HG02884 (cell line): ENCODE data around the gene ANKRD24.
"Not testable (repeated sequence)": the region's sequence is repeated elsewhere in the genome, so short reads cannot be mapped to it uniquely, and the experiment has no call there.

ENCODE experiments used
- ATAC-seq: cut with Tn5 transposase; IDR thresholded peaks from one replicate; pipeline ENCODE4 v1.9.1; 2021; ENCODE audit warnings: mild to moderate bottlenecking, moderate library complexity; ENCODE audit not compliant: unreplicated experiment

The ANKRD24 gene

GRCh38 chr19:4197625-4198466 lies 15.4 kb downstream of the ANKRD24 start:
- ATAC-seq = no peak

DNA sequence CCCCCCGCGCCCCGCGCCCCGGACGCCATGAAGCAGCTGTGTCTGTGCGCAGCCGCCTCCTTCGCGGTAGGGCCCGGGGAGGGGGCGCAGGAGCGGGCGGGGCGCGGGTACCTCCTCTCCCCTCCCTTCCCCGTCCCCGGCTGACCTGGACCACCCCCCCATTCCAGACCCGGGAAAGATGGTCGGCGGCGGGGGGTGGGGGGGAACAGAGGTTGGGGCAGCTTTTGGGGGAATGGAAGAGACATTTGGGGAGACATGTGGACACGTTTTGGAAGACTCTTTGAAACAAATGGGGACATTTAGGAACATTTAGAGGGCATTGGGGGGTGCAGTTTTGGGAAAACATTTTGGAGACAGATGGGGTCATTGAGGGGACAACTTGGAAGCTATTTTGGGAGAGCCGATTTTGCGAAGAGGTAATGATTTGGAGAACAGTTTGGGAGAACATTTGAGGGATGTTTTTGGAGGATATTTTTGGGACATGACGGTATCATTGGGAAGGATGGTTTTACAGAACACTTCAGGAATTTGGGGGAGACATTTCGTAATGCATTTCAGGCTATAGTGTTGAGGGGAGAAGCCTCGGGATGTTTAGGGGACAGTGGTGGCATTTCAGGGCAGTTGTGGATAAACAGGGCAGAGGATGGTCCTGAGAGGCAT lies 16.1 kb downstream of the ANKRD24 start:
- no peak for ATAC-seq

GRCh38 chr19:4199699-4200293 lies 17.3 kb downstream of the ANKRD24 start:
- no peak for ATAC-seq

- no peak for ATAC-seq
Measured at GRCh38 chr19:4200940-4201542, 18.6 kb downstream of the ANKRD24 start.

GRCh38 chr19:4201798-4202197 lies 19.3 kb downstream of the ANKRD24 start:
- no peak for ATAC-seq

DNA sequence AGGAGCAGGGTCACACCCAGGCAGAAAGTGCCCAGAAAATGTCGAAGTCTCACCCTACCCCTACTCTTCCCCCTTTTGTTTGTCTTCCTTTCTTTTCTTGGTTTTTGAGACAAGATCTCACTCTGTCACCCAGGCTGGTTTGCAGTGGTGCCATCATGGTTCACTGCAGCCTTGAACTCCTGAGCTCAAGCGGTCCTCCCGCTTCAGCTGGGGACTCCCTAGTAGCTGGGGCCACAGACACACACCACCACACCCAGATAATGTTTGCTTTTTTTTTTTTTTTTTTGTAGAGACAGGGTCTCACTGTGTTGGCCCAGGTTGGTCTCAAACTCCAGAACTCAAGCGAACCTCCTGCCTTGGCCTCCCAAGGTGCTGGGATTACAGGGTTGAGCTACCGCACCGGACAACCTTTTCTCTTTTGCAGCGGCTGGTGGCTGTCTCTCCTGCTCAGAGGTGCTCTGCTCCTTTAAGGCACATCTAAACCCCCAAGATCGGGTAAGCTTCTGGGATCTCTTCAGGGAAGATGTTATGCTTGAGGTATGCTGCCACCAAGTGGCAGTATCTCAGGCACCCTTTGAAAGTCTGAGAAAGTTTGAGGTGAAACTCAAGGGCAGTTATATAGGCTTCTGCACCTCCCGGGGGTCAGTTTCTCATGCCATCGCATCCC lies 24.5 kb downstream of the ANKRD24 start:
- no peak for ATAC-seq

DNA sequence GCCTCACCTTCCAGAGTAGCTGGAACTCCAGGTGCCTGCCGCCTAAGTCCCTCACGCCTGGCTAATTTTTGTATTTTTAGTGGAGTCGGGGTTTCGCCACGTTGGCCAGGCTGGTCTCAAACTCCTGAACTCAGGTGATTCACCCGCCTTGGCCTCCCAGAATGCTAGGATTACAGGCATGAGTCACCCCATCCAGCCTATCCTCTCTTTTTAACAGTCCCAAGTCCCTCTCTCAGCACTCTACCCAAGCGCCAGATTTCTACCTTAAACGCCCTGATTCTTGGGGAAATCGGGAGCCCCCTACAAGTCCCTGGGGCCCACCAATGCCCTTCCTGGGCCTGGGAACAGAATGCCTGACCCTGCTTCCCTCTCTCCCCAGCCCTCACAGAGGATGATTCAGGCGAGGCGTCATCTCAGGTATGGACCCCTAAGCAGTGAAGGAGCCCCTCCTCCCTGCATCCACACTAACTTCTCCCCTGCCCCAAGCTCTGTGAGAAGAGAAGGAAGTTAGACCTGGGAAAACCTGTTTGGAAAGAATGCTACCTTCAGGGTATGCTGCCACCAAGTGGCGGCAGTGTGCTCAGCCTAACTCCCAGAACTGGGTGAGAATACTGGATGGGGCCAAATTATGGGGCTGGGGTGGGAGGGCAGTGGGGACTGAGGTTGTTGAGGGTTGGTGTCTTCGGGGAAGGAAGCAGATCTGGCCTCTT lies 26.1 kb downstream of the ANKRD24 start:
- no peak for ATAC-seq

GRCh38 chr19:4210166-4210731 lies 27.8 kb downstream of the ANKRD24 start:
- ATAC-seq = no peak

DNA sequence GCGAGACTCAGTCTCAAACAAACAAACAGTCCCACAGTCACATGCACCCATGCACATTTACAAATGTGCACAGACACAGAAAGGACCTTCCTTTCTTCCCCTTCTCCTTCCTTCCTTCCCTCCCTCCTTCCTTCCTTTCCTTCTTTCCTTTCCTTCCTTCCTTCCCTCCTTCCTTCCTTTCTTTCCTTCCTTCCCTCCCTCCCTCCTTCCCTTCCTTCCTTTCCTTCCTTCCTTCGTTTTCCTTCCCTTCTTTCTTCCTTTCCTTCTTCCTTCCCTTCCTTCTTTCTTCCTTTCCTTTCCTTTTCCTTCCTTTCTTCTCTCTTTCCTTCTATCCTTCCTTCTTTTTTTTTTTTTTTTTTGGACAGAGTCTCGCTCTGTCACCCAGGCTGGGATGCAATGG lies 30.6 kb downstream of the ANKRD24 start:
- ATAC-seq = no peak

DNA sequence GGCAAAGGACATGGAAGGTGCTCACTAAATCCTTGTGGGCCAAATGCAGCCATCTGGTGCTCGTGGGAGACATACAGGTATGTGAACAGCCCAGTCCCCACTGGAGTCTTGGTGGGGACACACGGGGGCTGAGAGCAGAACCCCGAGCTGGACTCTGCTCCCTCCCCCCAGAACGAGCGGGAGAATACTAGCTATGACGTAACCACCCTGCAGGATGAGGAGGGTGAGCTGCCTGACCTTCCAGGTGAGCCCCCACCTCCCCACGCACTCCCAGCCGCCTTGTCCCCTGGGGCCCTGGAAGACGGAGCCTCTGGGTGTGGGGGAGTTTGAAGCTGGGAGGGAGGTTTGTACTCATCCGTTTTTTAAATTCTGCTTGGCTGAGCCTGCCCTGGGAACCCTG lies 33.3 kb downstream of the ANKRD24 start:
- no peak for ATAC-seq

DNA sequence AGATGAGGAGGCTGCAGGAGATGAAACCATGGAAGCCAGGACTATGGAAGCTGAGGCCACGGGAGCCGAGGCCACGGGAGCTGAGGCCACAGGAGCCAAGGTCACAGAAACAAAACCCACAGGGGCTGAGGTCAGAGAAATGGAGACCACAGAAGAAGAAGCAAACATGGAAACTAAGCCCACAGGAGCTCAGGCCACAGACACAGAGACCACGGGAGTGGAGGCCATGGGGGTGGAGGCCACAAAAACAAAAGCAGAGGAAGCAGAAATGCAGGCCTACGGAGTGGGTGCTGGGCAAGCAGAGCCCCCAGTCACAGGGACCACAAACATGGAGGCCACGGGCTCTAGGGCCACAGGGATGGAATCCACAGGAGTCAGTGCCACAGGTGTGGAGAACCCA lies 34.4 kb downstream of the ANKRD24 start:
- no peak for ATAC-seq

GRCh38 chr19:4217429-4218264 lies 35.2 kb downstream of the ANKRD24 start:
- ATAC-seq = no peak

DNA sequence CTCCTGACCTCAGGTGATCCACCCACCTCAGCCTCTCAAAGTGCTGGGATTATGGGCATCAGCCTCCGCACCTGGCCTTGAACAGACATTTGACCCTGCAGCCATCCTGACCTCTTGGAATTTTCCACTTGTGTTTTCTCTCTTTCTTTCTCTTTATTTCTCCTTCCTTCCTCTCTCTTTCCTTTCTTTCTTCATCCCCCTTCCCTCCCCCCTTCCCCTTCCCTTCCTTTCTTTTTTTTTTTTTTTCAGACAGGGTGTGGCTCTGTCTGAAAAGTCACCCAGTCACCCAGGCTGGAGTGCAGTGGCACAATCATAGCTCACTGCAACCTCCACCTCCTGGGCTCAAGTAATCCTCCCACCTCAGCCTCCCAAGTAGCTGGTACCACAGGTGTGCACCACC lies 36.0 kb downstream of the ANKRD24 start:
- not testable (repeated sequence) for ATAC-seq

- no peak for ATAC-seq
Measured at GRCh38 chr19:4220188-4220587, 37.7 kb downstream of the ANKRD24 start.

GRCh38 chr19:4224470-4224869 lies 42.0 kb downstream of the ANKRD24 start:
- ATAC-seq = no peak

- no peak for ATAC-seq
Measured at GRCh38 chr19:4225885-4226284, 43.4 kb downstream of the ANKRD24 start.

GRCh38 chr19:4227771-4228170 lies 45.3 kb downstream of the ANKRD24 start:
- ATAC-seq = no peak

DNA sequence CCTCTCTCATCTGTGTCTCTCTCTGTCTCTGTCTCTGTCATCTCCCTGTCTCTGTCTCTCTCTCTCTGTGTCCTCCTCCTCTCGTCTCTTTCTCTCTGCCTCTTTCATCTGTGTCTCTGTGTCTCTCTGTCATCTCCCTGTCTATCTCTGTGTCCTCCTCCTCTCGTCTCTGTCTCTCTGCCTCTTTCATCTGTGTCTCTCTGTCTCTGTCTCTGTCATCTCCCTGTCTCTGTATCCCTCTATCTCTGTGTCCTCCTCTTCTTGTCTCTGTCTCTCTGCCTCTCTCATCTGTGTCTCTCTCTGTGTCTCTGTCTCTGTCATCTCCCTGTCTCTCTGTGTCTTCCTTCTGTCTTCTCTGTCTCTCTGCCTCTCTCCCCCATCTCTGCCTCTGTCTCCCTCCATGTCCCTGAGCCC lies 46.3 kb downstream of the ANKRD24 start:
- no peak for ATAC-seq
